HS-27A (cell line): ENCODE results near the gene OIT3.
"Not testable (repeated sequence)": the region's sequence is repeated elsewhere in the genome, so short reads cannot be mapped to it uniquely, and the experiment has no call there.

Experiments used
- DNase-seq: peaks from one replicate; pipeline ENCODE4 v3.0.0-alpha.2; 2012; ENCODE audit warnings: low read depth, missing footprints

The OIT3 gene

GRCh38 chr10:72903941-72904446 lies 10.5 kb downstream of the OIT3 start:
- not testable (repeated sequence) for DNase-seq

GRCh38 chr10:72904806-72905205 lies 11.3 kb downstream of the OIT3 start:
- no peak for DNase-seq

GRCh38 chr10:72906446-72906845 lies 12.9 kb downstream of the OIT3 start:
- no peak for DNase-seq

GRCh38 chr10:72910705-72911104 lies 17.2 kb downstream of the OIT3 start:
- no peak for DNase-seq

- no peak for DNase-seq
Measured at GRCh38 chr10:72911758-72912157, 18.2 kb downstream of the OIT3 start.

GRCh38 chr10:72912736-72913135 lies 19.2 kb downstream of the OIT3 start:
- DNase-seq = no peak

- DNase-seq = no peak
Measured at GRCh38 chr10:72913287-72913686, 19.7 kb downstream of the OIT3 start.

- DNase-seq = not testable (repeated sequence)
Measured at GRCh38 chr10:72917201-72917600, 23.7 kb downstream of the OIT3 start.

GRCh38 chr10:72917803-72918332 lies 24.3 kb downstream of the OIT3 start:
- not testable (repeated sequence) for DNase-seq

GRCh38 chr10:72918352-72918751 lies 24.8 kb downstream of the OIT3 start:
- no peak for DNase-seq

- DNase-seq = not testable (repeated sequence)
Measured at GRCh38 chr10:72921147-72921683, 27.7 kb downstream of the OIT3 start.

GRCh38 chr10:72924351-72924750 lies 30.8 kb downstream of the OIT3 start:
- DNase-seq = no peak

GRCh38 chr10:72925951-72926465 lies 32.5 kb downstream of the OIT3 start:
- no peak for DNase-seq

GRCh38 chr10:72927485-72927884 lies 33.9 kb downstream of the OIT3 start:
- DNase-seq = no peak

GRCh38 chr10:72928798-72929197 lies 35.3 kb downstream of the OIT3 start:
- DNase-seq = no peak

GRCh38 chr10:72930276-72930675 lies 36.7 kb downstream of the OIT3 start:
- no peak for DNase-seq

- no peak for DNase-seq
Measured at GRCh38 chr10:72932259-72933015, 38.9 kb downstream of the OIT3 start.

GRCh38 chr10:72935361-72935760 lies 41.8 kb downstream of the OIT3 start:
- DNase-seq = no peak

- DNase-seq = no peak
Measured at GRCh38 chr10:72943498-72944234, 50.1 kb downstream of the OIT3 start.

GRCh38 chr10:72946963-72947362 lies 53.4 kb downstream of the OIT3 start:
- DNase-seq = no peak

- DNase-seq = no peak
Measured at GRCh38 chr10:72948762-72949161, 55.2 kb downstream of the OIT3 start.

- DNase-seq = no peak
Measured at GRCh38 chr10:72951760-72952159, 58.2 kb downstream of the OIT3 start.
